ENCODE results near the gene KRT86.

The KRT86 gene

GRCh38 chr12:52227606-52228166, 46.8 kb upstream of the KRT86 start:
- no peak overlapping the region for H3K4me2 ChIP-seq (ENCODE audit: low read length)
- no peaks in the 10 kb centered on the region for H3K9me2 ChIP-seq (ENCODE audit: low read depth, low read length)
- no peak overlapping the region for H2AFZ ChIP-seq (ENCODE audit: low read length)
- H3K27ac ChIP-seq (ENCODE audit: low read depth, low read length, poor library complexity, severe bottlenecking), result no peak overlapping the region
- no peaks in the 10 kb centered on the region for H3K36me3 ChIP-seq (ENCODE audit: insufficient read depth, low read length)
- H3K9ac ChIP-seq (ENCODE audit: low read length), result no peak overlapping the region
- no peak overlapping the region for H3K4me3 ChIP-seq (ENCODE audit: low read depth, low read length, poor library complexity, severe bottlenecking)
- no peaks in the 10 kb centered on the region for H3K79me2 ChIP-seq (ENCODE audit: insufficient read depth, low read length)
- H3K9me3 ChIP-seq (ENCODE audit: low read length), result no peaks in the 10 kb centered on the region
- H4K20me1 ChIP-seq (ENCODE audit: insufficient read depth, low read length), result no peaks in the 10 kb centered on the region
- H3K4me1 ChIP-seq (ENCODE audit: insufficient read depth, low read length, severe bottlenecking), result no peaks in the 10 kb centered on the region
- H3K27me3 ChIP-seq (ENCODE audit: insufficient read depth, low read length), result no peaks in the 10 kb centered on the region
- TF ChIP-seq CTCF (IDR thresholded peaks at IDR 0.05; ENCODE audit: low read length), result no peak
- no peaks in the 10 kb centered on the region for H3F3A ChIP-seq (ENCODE audit: insufficient read depth, low read length)

GRCh38 chr12:52228366-52228765, 46.1 kb upstream of the KRT86 start:
- H3K27ac ChIP-seq (ENCODE audit: low read depth, low read length, poor library complexity, severe bottlenecking), result no peak overlapping the region
- H3K4me2 ChIP-seq (ENCODE audit: low read length), result no peak overlapping the region
- no peak overlapping the region for H3K4me3 ChIP-seq (ENCODE audit: low read depth, low read length, poor library complexity, severe bottlenecking)
- H3K9me3 ChIP-seq (ENCODE audit: low read length), result no peaks in the 10 kb centered on the region
- no peaks in the 10 kb centered on the region for H3K79me2 ChIP-seq (ENCODE audit: insufficient read depth, low read length)
- H4K20me1 ChIP-seq (ENCODE audit: insufficient read depth, low read length), result no peaks in the 10 kb centered on the region
- no peak overlapping the region for H3K9ac ChIP-seq (ENCODE audit: low read length)
- H3K36me3 ChIP-seq (ENCODE audit: insufficient read depth, low read length), result no peaks in the 10 kb centered on the region
- H3K4me1 ChIP-seq (ENCODE audit: insufficient read depth, low read length, severe bottlenecking), result no peaks in the 10 kb centered on the region
- no peaks in the 10 kb centered on the region for H3F3A ChIP-seq (ENCODE audit: insufficient read depth, low read length)
- no peak overlapping the region for H2AFZ ChIP-seq (ENCODE audit: low read length)
- H3K27me3 ChIP-seq (ENCODE audit: insufficient read depth, low read length), result no peaks in the 10 kb centered on the region
- no peak for TF ChIP-seq CTCF (IDR thresholded peaks at IDR 0.05; ENCODE audit: low read length)
- TF ChIP-seq EZH2 (IDR thresholded peaks at IDR 0.05; ENCODE audit: borderline replicate concordance, low read length), result no peak
- no peaks in the 10 kb centered on the region for H3K9me2 ChIP-seq (ENCODE audit: low read depth, low read length)

GRCh38 chr12:52228931-52229330, 45.5 kb upstream of the KRT86 start:
- Histone ChIP-seq H3F3A (ENCODE audit: insufficient read depth, low read length) (no peaks in the 10 kb centered on the region), H3K9me2 (ENCODE audit: low read depth, low read length) (no peaks in the 10 kb centered on the region), H3K36me3 (ENCODE audit: insufficient read depth, low read length) (no peaks in the 10 kb centered on the region), H3K27me3 (ENCODE audit: insufficient read depth, low read length) (no peaks in the 10 kb centered on the region), H3K79me2 (ENCODE audit: insufficient read depth, low read length) (no peaks in the 10 kb centered on the region), H3K27ac (ENCODE audit: low read depth, low read length, poor library complexity, severe bottlenecking) (no peak overlapping the region), H3K4me2 (ENCODE audit: low read length) (no peak overlapping the region), H2AFZ (ENCODE audit: low read length) (no peak overlapping the region), H3K4me3 (ENCODE audit: low read depth, low read length, poor library complexity, severe bottlenecking) (no peak overlapping the region), H4K20me1 (ENCODE audit: insufficient read depth, low read length) (no peaks in the 10 kb centered on the region), H3K4me1 (ENCODE audit: insufficient read depth, low read length, severe bottlenecking) (no peaks in the 10 kb centered on the region), H3K9ac (ENCODE audit: low read length) (no peak overlapping the region), H3K9me3 (ENCODE audit: low read length) (no peaks in the 10 kb centered on the region)
- no peak for TF ChIP-seq EZH2 (IDR thresholded peaks at IDR 0.05; ENCODE audit: borderline replicate concordance, low read length)
- no peak for TF ChIP-seq CTCF (IDR thresholded peaks at IDR 0.05; ENCODE audit: low read length)

All from OCI-LY1 (cell line).